Upper lobe of left lung (tissue), 6 donors: ENCODE data around the gene SFXN5. TPM values are rescaled to one million over a fixed set of nuclear protein-coding genes. Genes with fewer than 3 reads are reported as not detected.

Source experiments
- ATAC-seq, 2 donors: fragments of 200-7000 bp; cut with Tn5 transposase; one replicate each; pipeline ENCODE4 v1.9.1; 2022; ENCODE audit warnings: mild to moderate bottlenecking in 2 of 2, moderate library complexity in 2 of 2; ENCODE audit not compliant: low FRiP score in 2 of 2
- DNase-seq, 2 donors: peaks; one replicate each; pipeline ENCODE4 v3.0.0-alpha.2; 2019 to 2020
- H3K27ac ChIP-seq, 4 donors: fragments of 200-600 bp; sonication (generic); one replicate each; pipeline ENCODE4 v1.5.1; 2016 to 2019
- H3K27me3 ChIP-seq, 4 donors: fragments of 200-600 bp; sonication (generic); one replicate each; pipeline ENCODE4 v1.5.1; 2017 to 2019
- H3K36me3 ChIP-seq, 4 donors: fragments of 200-600 bp; sonication (generic); one replicate each; pipeline ENCODE4 v1.5.1; 2016 to 2019
- H3K4me1 ChIP-seq, 4 donors: fragments of 200-600 bp; sonication (generic); one replicate each; pipeline ENCODE4 v1.5.1; 2018 to 2019
- H3K4me3 ChIP-seq, 4 donors: fragments of 200-600 bp; sonication (generic); one replicate each; pipeline ENCODE4 v1.5.1; 2017 to 2019; ENCODE audit warnings: mild to moderate bottlenecking in 2 of 4, moderate library complexity in 1 of 4
- H3K9me3 ChIP-seq, 4 donors: fragments of 200-600 bp; sonication (generic); one replicate each; pipeline ENCODE4 v1.5.1; 2018 to 2019
- EP300 ChIP-seq, 4 donors: sonication (generic); formaldehyde crosslinking; IDR thresholded peaks; one replicate each; pipeline ENCODE4 v1.5.1; 2017; ENCODE audit warnings: antibody characterized with exemption in 4 of 4, control low read depth in 2 of 4
- POLR2A ChIP-seq, 4 donors: fragments of 450-650 bp; IDR thresholded peaks; one replicate each; pipeline ENCODE4 v1.5.1; 2016 to 2017; ENCODE audit warnings: antibody characterized with exemption in 4 of 4, mild to moderate bottlenecking in 2 of 4
- POLR2AphosphoS5 ChIP-seq, 2 donors: sonication (generic); formaldehyde crosslinking; IDR thresholded peaks; one replicate each; pipeline ENCODE4 v1.5.1; 2017; ENCODE audit warnings: antibody characterized with exemption in 2 of 2
- WGBS, 2 donors: methylation state at CpG; one replicate each; pipeline ENCODE4 v1.1.5; 2017 to 2018; 5-methylcytosine and 5-hydroxymethylcytosine counted together
- total RNA-seq, 6 donors: library from RNA; depleted of rRNA in 4 of 6; stranded (reverse); fragments of >200 nt in 4 of 6; gene quantifications; one replicate each; pipeline versions ENCODE4 v1.1.0 to v1.2.1, GENCODE V29; 2016 to 2021
- TF ChIP-seq, protein P1 (sequence below), 6 experiments: fragments of 450-650 bp in 4 of 6; fragments of 200-600 bp in 2 of 6; sonication (generic) in 2 of 6; IDR thresholded peaks; one replicate each; pipeline ENCODE4 v1.5.1; 2016 to 2019; ENCODE audit warnings: antibody characterized with exemption in 6 of 6
- donor health status: DM: no; HTN: no; CAD: no; lungs with moderate emphysema.
- donor health status: DM: no; HTN: yes; CAD: no; lungs with severe emphysema.

The SFXN5 gene
- total RNA-seq, 6 donors from 2014 or later: 10.8 to 44.0 (median 13.7) TPM

DNA sequence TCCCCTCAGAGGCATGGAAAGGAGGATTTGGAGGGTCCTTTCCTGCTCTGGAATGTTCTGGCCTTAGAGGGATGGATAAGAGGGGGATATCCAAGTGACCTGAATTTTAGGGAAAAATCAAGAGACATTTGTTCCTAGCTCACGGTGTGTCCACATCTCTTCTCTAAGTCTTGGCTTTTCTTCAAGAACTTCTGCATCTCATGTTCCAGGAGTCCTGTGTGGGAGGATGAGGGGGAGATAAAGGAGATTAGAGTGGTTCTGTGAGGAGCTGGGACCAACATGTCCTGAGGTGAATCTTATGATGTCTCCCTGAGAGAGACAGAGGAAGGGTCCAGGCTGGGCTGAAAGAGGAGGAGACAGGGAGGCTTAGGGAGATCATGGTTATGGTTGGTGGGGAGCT is 142.5 kb downstream of the SFXN5 start:
- ATAC-seq (no peak), DNase-seq (peak in 1 of 2 donors; percentile 3)
- Histone ChIP-seq H3K27me3 (peaks cover 0 to 29% (median 20%) of the 10 kb centered on the region in 4 donors), H3K4me1 (peaks cover 7 to 10% (median 10%) of the 10 kb centered on the region in 4 donors), H3K9me3 (no peaks in the 10 kb centered on the region), H3K4me3 (no peak overlapping the region), H3K36me3 (no peaks in the 10 kb centered on the region), H3K27ac (no peak overlapping the region)
- no peak for TF ChIP-seq POLR2AphosphoS5 (IDR thresholded peaks at IDR 0.05)
- TF ChIP-seq, protein P1, sequence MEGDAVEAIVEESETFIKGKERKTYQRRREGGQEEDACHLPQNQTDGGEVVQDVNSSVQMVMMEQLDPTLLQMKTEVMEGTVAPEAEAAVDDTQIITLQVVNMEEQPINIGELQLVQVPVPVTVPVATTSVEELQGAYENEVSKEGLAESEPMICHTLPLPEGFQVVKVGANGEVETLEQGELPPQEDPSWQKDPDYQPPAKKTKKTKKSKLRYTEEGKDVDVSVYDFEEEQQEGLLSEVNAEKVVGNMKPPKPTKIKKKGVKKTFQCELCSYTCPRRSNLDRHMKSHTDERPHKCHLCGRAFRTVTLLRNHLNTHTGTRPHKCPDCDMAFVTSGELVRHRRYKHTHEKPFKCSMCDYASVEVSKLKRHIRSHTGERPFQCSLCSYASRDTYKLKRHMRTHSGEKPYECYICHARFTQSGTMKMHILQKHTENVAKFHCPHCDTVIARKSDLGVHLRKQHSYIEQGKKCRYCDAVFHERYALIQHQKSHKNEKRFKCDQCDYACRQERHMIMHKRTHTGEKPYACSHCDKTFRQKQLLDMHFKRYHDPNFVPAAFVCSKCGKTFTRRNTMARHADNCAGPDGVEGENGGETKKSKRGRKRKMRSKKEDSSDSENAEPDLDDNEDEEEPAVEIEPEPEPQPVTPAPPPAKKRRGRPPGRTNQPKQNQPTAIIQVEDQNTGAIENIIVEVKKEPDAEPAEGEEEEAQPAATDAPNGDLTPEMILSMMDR (IDR thresholded peaks at IDR 0.05): no peak
- no peak for TF ChIP-seq EP300 (IDR thresholded peaks at IDR 0.05)
- no peak for TF ChIP-seq POLR2A (IDR thresholded peaks at IDR 0.05)
- 89 to 94% methylated on average over 1 of the region's 1 CpG for WGBS, 2 donors

DNA sequence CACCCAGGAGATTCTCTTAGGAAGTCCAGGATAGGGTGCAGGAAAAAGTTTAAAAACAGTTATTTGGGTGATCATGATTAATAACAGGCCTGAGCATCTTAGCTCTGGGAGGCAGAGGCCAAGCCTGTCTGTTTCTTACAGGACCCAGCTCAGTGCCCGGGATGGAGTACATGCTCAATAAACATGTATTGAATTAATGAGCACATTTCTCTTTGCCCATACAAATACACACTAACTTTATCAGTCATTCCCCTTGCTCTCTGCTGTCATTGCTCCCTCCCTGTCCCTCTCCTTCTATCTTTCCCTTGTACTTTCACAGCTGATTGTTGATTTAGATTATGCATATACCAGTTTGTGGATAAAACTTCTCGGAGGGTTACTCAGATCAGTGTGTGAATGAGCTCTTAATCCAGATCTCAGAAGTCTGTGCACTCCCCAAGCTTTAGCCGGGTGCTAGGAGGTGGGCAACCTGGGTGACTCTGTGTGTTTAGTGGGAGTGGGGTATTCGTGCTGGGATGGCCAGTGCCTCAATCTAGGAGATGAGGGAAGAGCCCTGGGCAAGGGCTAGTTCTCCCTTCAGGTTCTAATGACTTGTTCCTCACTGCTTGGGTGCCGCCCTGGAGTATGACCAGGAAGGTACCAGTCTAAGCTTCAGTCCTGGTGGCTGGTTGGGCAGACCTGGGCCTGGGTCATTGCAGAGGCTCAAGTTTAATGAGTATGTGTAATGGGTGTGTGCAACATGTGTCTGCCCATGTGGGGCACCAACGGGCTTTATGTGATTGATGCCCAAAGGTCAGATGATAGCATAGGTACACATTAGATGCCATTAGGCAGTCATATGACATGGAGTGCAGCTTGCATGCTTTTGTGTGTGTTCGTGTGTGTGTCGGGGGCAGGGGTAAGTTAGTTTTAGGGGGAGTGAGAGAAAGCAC is 143.6 kb downstream of the SFXN5 start:
- no peak for ATAC-seq
- H3K36me3 ChIP-seq: no peaks in the 10 kb centered on the region
- no peak overlapping the region for H3K27ac ChIP-seq
- no peaks in the 10 kb centered on the region for H3K9me3 ChIP-seq
- no peak overlapping the region for H3K4me3 ChIP-seq
- peaks cover 9 to 15% (median 14%) of the 10 kb centered on the region in 4 donors for H3K4me1 ChIP-seq
- TF ChIP-seq POLR2A (IDR thresholded peaks at IDR 0.05) (no peak), POLR2AphosphoS5 (IDR thresholded peaks at IDR 0.05) (no peak), EP300 (IDR thresholded peaks at IDR 0.05) (no peak)
- TF ChIP-seq, protein P1 (IDR thresholded peaks at IDR 0.05): no peak
- peak in 1 of 2 donors; percentile 6 for DNase-seq
- peaks cover 2 to 40% (median 30%) of the 10 kb centered on the region in 4 donors for H3K27me3 ChIP-seq
- WGBS, 2 donors: 77 to 84% methylated on average over 7 to 8 of the region's 8 CpGs

DNA sequence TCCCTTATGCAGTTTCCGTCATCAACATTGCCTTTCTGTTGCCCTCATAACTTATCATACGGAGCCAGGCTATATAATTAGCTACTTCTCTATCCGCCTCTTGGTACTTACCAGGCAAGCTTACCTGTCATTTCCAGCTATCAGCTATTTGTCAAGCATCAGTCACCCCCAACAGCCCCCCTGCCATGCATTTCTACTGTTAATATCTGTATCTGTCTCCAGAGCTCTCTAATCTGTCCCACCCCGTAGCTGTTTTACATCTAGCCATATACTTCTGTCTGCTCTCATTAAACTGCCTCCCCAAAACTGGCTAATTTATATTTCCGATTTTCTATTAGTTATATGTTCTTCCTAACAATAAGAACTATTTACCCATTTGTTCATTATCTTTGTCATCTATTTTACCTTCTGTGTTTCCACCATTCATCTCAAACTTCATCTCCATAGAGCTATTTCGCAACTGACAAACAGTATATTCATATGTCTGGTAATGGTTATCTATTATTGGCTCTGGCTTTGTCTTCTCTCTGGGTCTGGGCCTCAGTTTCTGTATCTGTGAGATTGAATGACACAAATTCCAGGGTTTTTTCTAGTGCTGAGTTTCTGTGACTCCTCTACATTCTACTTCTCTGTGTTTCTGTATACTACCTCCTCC is 144.6 kb downstream of the SFXN5 start:
- ATAC-seq: no peak
- H3K27me3 ChIP-seq: peaks cover 2 to 42% (median 36%) of the 10 kb centered on the region in 4 donors
- 59 to 65% methylated on average over 6 of the region's 6 CpGs for WGBS, 2 donors
- no peak for DNase-seq
- TF ChIP-seq POLR2A (IDR thresholded peaks at IDR 0.05) (no peak), POLR2AphosphoS5 (IDR thresholded peaks at IDR 0.05) (no peak), EP300 (IDR thresholded peaks at IDR 0.05) (no peak)
- TF ChIP-seq, protein P1 (IDR thresholded peaks at IDR 0.05): no peak
- no peaks in the 10 kb centered on the region for H3K9me3 ChIP-seq
- H3K27ac ChIP-seq: no peak overlapping the region
- no peak overlapping the region for H3K4me3 ChIP-seq
- no peaks in the 10 kb centered on the region for H3K36me3 ChIP-seq
- H3K4me1 ChIP-seq: peaks cover 9 to 15% (median 14%) of the 10 kb centered on the region in 4 donors

DNA sequence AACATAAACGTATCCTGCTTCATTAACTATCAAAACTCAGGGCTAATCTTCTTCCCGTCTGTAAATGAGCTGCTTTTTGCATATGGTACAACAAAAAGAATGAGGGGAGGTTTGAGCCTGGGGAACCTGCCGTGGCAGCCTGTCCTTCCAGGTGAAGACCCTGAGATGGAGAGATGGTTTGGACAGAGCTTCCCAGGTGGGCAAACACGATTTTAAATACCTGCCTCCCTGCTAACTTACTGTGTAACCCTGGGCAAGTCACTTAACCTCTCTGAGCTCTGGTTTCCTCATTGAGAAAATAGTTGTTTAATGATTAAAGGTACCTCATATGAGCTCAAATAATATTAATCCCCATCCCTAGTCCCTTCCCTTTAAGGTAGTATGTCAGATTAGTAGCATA is 145.1 kb downstream of the SFXN5 start:
- no peaks in the 10 kb centered on the region for H3K9me3 ChIP-seq
- TF ChIP-seq EP300 (IDR thresholded peaks at IDR 0.05) (no peak), POLR2AphosphoS5 (IDR thresholded peaks at IDR 0.05) (no peak), POLR2A (IDR thresholded peaks at IDR 0.05) (no peak)
- TF ChIP-seq, protein P1 (IDR thresholded peaks at IDR 0.05): no peak
- H3K27ac ChIP-seq: no peak overlapping the region
- no peak for DNase-seq
- H3K27me3 ChIP-seq: peaks cover 2 to 48% (median 38%) of the 10 kb centered on the region in 4 donors
- H3K4me3 ChIP-seq: no peak overlapping the region
- WGBS, 2 donors: 8 to 16% methylated on average over 4 of the region's 4 CpGs
- peaks cover 9 to 15% (median 14%) of the 10 kb centered on the region in 4 donors for H3K4me1 ChIP-seq
- ATAC-seq: no peak
- no peaks in the 10 kb centered on the region for H3K36me3 ChIP-seq
